ENCODE data around the gene SMIM22. TPM values are rescaled to one million over a fixed set of nuclear protein-coding genes. Genes with fewer than 3 reads are reported as not detected.

SMIM22 gene
- total RNA-seq, 1 experiment from 2014 or later = not detected

- H3K9me3 ChIP-seq = no peaks in the 10 kb centered on the region
- Mint-ChIP-seq H3K4me3 (ENCODE audit: unreplicated experiment) (no peak overlapping the region), H3K27me3 (ENCODE audit: insufficient read depth, unreplicated experiment) (no peaks in the 10 kb centered on the region), H3K9me3 (ENCODE audit: unreplicated experiment) (no peaks in the 10 kb centered on the region), H3K4me1 (ENCODE audit: low read depth, unreplicated experiment) (no peaks in the 10 kb centered on the region), H3K36me3 (ENCODE audit: insufficient read depth, unreplicated experiment) (peaks cover 69% of the 10 kb centered on the region), H3K27ac (ENCODE audit: unreplicated experiment) (no peak overlapping the region)
- POLR2A ChIA-PET = no interaction called here
- CTCF ChIA-PET = no interaction called here
- DNase-seq = no peak
- no TSS peak for BruUV-seq (replicated peaks)
- no peaks in the 10 kb centered on the region for H3K4me1 ChIP-seq
- no peak overlapping the region for H3K4me3 ChIP-seq (ENCODE audit: low read depth, low read length)
- H3K27me3 ChIP-seq (replicated peaks; ENCODE audit: control insufficient read depth, insufficient read depth, low read length) = no peaks in the 10 kb centered on the region
- no peak for TF ChIP-seq CTCF (IDR thresholded peaks at IDR 0.05; ENCODE audit: insufficient read depth in 1 of 2, low read depth in 1 of 2, low read length in 1 of 2, severe bottlenecking in 1 of 2, unreplicated experiment in 1 of 2)
- intact Hi-C loops (cut with micrococcal nuclease; ENCODE audit: unreplicated experiment) = no loop called here
- H3K36me3 ChIP-seq (ENCODE audit: control insufficient read depth, insufficient read depth, low read length) = peaks cover 1% of the 10 kb centered on the region; the same call in 1 of the 2 replicates
These were observed 33.6 kb downstream of the SMIM22 start for GRCh38 chr16:4828567-4829321.

GRCh38 chr16:4830408-4830807 lies 35.2 kb downstream of the SMIM22 start:
- ChIA-PET CTCF (no interaction called here), POLR2A (interaction anchor here (0.6 kb wide), 1 partner anchor 69 kb away, joined by 3 read pairs; no protein-coding TSS in a partner anchor)
- Histone ChIP-seq H3K27me3 (replicated peaks; ENCODE audit: control insufficient read depth, insufficient read depth, low read length) (no peaks in the 10 kb centered on the region), H3K4me3 (ENCODE audit: low read depth, low read length) (no peak overlapping the region), H3K9me3 (no peaks in the 10 kb centered on the region), H3K36me3 (ENCODE audit: control insufficient read depth, insufficient read depth, low read length) (peaks cover 1% of the 10 kb centered on the region; the same call in 1 of the 2 replicates), H3K4me1 (no peaks in the 10 kb centered on the region)
- Mint-ChIP-seq H3K4me1 (ENCODE audit: low read depth, unreplicated experiment) (no peaks in the 10 kb centered on the region), H3K27ac (ENCODE audit: unreplicated experiment) (no peak overlapping the region), H3K4me3 (ENCODE audit: unreplicated experiment) (no peak overlapping the region), H3K36me3 (ENCODE audit: insufficient read depth, unreplicated experiment) (peaks cover 68% of the 10 kb centered on the region), H3K27me3 (ENCODE audit: insufficient read depth, unreplicated experiment) (no peaks in the 10 kb centered on the region), H3K9me3 (ENCODE audit: unreplicated experiment) (no peaks in the 10 kb centered on the region)
- no peak for TF ChIP-seq CTCF (IDR thresholded peaks at IDR 0.05; ENCODE audit: insufficient read depth in 1 of 2, low read depth in 1 of 2, low read length in 1 of 2, severe bottlenecking in 1 of 2, unreplicated experiment in 1 of 2)
- intact Hi-C loops (cut with micrococcal nuclease; ENCODE audit: unreplicated experiment) = no loop called here
- DNase-seq = no peak
- no TSS peak for BruUV-seq (replicated peaks)

GRCh38 chr16:4831616-4832015 lies 36.4 kb downstream of the SMIM22 start:
- peaks cover 1% of the 10 kb centered on the region; the same call in 1 of the 2 replicates for H3K36me3 ChIP-seq (ENCODE audit: control insufficient read depth, insufficient read depth, low read length)
- H3K27me3 ChIP-seq (replicated peaks; ENCODE audit: control insufficient read depth, insufficient read depth, low read length) = no peaks in the 10 kb centered on the region
- POLR2A ChIA-PET = no interaction called here
- no peaks in the 10 kb centered on the region for H3K27me3 Mint-ChIP-seq (ENCODE audit: insufficient read depth, unreplicated experiment)
- no peak overlapping the region for H3K4me3 ChIP-seq (ENCODE audit: low read depth, low read length)
- no peaks in the 10 kb centered on the region for H3K4me1 Mint-ChIP-seq (ENCODE audit: low read depth, unreplicated experiment)
- H3K9me3 ChIP-seq = no peaks in the 10 kb centered on the region
- no peak overlapping the region for H3K4me3 Mint-ChIP-seq (ENCODE audit: unreplicated experiment)
- no peak for DNase-seq
- no peaks in the 10 kb centered on the region for H3K4me1 ChIP-seq
- no peak overlapping the region for H3K27ac Mint-ChIP-seq (ENCODE audit: unreplicated experiment)
- no peaks in the 10 kb centered on the region for H3K9me3 Mint-ChIP-seq (ENCODE audit: unreplicated experiment)
- CTCF ChIA-PET = no interaction called here
- H3K36me3 Mint-ChIP-seq (ENCODE audit: insufficient read depth, unreplicated experiment) = peaks cover 71% of the 10 kb centered on the region
- BruUV-seq (replicated peaks) = no TSS peak
- intact Hi-C loops (cut with micrococcal nuclease; ENCODE audit: unreplicated experiment) = no loop called here
- no peak for TF ChIP-seq CTCF (IDR thresholded peaks at IDR 0.05; ENCODE audit: insufficient read depth in 1 of 2, low read depth in 1 of 2, low read length in 1 of 2, severe bottlenecking in 1 of 2, unreplicated experiment in 1 of 2)

Data from Caco-2 (cell line).